ENCODE data around the gene MXRA7. TPM values are rescaled to one million over a fixed set of nuclear protein-coding genes. Genes with fewer than 3 reads are reported as not detected.

Gene MXRA7
- total RNA-seq, 2 experiments from 2014 or later, result 8.4 to 8.6 TPM

- Mint-ChIP-seq H3K4me3 (no peak overlapping the region), H3K9me3 (no peaks in the 10 kb centered on the region), H3K27ac (no peak overlapping the region), H3K36me3 (ENCODE audit: low read depth) (no peaks in the 10 kb centered on the region), H3K4me1 (ENCODE audit: low read depth) (no peaks in the 10 kb centered on the region), H3K27me3 (no peaks in the 10 kb centered on the region)
- intact Hi-C loops (cut with micrococcal nuclease), result no loop called here
- ChIA-PET CTCF (interaction anchor here (2.6 to 3.4 kb wide), 2 partner anchors 10 to 47 kb away, joined by 10 to 16 read pairs; no protein-coding TSS in a partner anchor), POLR2A (no interaction called here)
- ATAC-seq (no peak), DNase-seq (no peak)
- no peak for TF ChIP-seq CTCF (IDR thresholded peaks at IDR 0.05)
Observed at GRCh38 chr17:76635039-76635438, 75.7 kb downstream of the MXRA7 start.

- ChIA-PET POLR2A (no interaction called here), CTCF (interaction anchor here (1.2 to 3.4 kb wide), 3 partner anchors 9 to 167 kb away, joined by 3 to 16 read pairs (median 10); no protein-coding TSS in a partner anchor)
- H3K4me1 Mint-ChIP-seq (ENCODE audit: low read depth), result no peaks in the 10 kb centered on the region
- H3K27me3 Mint-ChIP-seq, result no peaks in the 10 kb centered on the region
- no peak overlapping the region for H3K27ac Mint-ChIP-seq
- intact Hi-C loops (cut with micrococcal nuclease), result no loop called here
- no peaks in the 10 kb centered on the region for H3K36me3 Mint-ChIP-seq (ENCODE audit: low read depth)
- ATAC-seq (no peak), DNase-seq (no peak)
- H3K9me3 Mint-ChIP-seq, result no peaks in the 10 kb centered on the region
- no peak overlapping the region for H3K4me3 Mint-ChIP-seq
- no peak for TF ChIP-seq CTCF (IDR thresholded peaks at IDR 0.05)
Observed at GRCh38 chr17:76633628-76634328, 77.0 kb downstream of the MXRA7 start.

DNA sequence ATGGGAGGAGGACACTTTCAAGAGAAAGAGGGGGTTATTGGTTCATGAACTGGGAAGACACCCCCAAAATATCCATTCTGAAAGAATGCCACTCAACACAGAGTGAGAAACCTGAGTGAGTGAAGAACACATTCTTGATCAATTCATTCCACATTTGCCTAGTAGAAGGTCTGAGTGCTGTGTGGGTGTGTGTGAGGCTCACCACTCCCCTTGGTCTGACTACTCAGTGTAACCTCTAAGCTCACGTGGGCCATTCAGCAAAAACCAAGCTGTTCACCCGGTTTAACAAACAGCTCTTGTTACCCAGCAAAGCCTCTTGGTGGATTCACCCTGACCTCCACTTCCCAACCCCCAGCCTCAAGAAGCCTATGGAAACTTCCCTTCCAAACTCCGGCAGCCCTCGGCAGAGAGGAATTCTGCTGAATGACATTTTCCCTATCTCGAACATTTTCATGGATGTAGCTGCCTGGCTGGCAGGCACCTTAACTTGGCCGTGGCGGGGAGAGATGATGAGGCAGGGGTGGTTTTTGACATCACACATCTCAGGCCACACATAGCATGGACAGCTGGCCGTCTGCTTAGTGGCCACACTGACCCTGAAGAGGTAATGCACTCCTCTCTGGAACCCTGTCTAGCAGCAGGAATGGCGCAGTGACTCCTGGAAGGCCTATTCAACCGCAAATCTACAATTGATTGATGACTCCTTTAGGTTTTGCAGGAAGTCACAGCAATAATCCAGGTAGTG, 78.8 kb downstream of the MXRA7 start:
- ATAC-seq, result no peak
- H3K36me3 Mint-ChIP-seq (ENCODE audit: low read depth), result no peaks in the 10 kb centered on the region
- intact Hi-C loops (cut with micrococcal nuclease), result no loop called here
- no peak for TF ChIP-seq CTCF (IDR thresholded peaks at IDR 0.05)
- H3K4me1 Mint-ChIP-seq (ENCODE audit: low read depth), result no peaks in the 10 kb centered on the region
- DNase-seq, result no peak
- ChIA-PET CTCF (interaction anchor here (0.7 to 1.2 kb wide), 3 partner anchors 9 to 109 kb away, joined by 3 to 8 read pairs (median 3); no protein-coding TSS in a partner anchor), POLR2A (no interaction called here)
- no peaks in the 10 kb centered on the region for H3K27me3 Mint-ChIP-seq
- no peaks in the 10 kb centered on the region for H3K9me3 Mint-ChIP-seq
- no peak overlapping the region for H3K4me3 Mint-ChIP-seq
- H3K27ac Mint-ChIP-seq, result no peak overlapping the region

- POLR2A ChIA-PET, result no interaction called here
- DNase-seq, result no peak
- no peaks in the 10 kb centered on the region for H3K36me3 Mint-ChIP-seq (ENCODE audit: low read depth)
- no peaks in the 10 kb centered on the region for H3K27me3 Mint-ChIP-seq
- no peaks in the 10 kb centered on the region for H3K4me1 Mint-ChIP-seq (ENCODE audit: low read depth)
- no peak for ATAC-seq
- CTCF ChIA-PET, result no interaction called here
- intact Hi-C loops (cut with micrococcal nuclease), result no loop called here
- TF ChIP-seq CTCF (IDR thresholded peaks at IDR 0.05), result no peak
- no peaks in the 10 kb centered on the region for H3K9me3 Mint-ChIP-seq
- no peak overlapping the region for H3K27ac Mint-ChIP-seq
- H3K4me3 Mint-ChIP-seq, result no peak overlapping the region
Observed at GRCh38 chr17:76630151-76630550, 80.6 kb downstream of the MXRA7 start.

Small RNA genes lying within 50 kb of the gene (microRNA-seq; reads per million reads assigned to microRNA genes)
- 0.91 reads per million for gene MIR636 (ENCODE audit: borderline microRNAs expressed, borderline replicate concordance)

Other genes with a start within 250 kb of the MXRA7 start
- under 1 TPM in 1 of 2 experiments, not detected in 1; 0.34 TPM for gene AANAT, start 243.4 kb downstream of the MXRA7 start, total RNA-seq
- gene RHBDF2, start 209.5 kb downstream of the MXRA7 start, total RNA-seq, result 10 to 100 TPM; 19.9 to 20.4 TPM
- gene CYGB, start 173.3 kb downstream of the MXRA7 start, total RNA-seq, result under 1 TPM in 1 of 2 experiments, not detected in 1; 0.23 TPM
- gene PRCD, start 170.9 kb downstream of the MXRA7 start, total RNA-seq, result not detected
- gene ST6GALNAC2, start 125.1 kb downstream of the MXRA7 start, total RNA-seq, result not detected
- gene ST6GALNAC1, start 67.2 kb downstream of the MXRA7 start, total RNA-seq, result not detected
- gene JMJD6, start 15.6 kb upstream of the MXRA7 start, total RNA-seq, result 10 to 100 TPM; 77.9 to 80.3 TPM
- 10 to 100 TPM; 30.7 to 30.9 TPM for gene METTL23, start 15.9 kb upstream of the MXRA7 start, total RNA-seq
- 100 to 1,000 TPM; 344 to 364 TPM for gene SRSF2, start 26.4 kb upstream of the MXRA7 start, total RNA-seq
- 10 to 100 TPM; 17.0 to 17.6 TPM for gene MFSD11, start 27.2 kb upstream of the MXRA7 start, total RNA-seq
- not detected for gene MGAT5B, start 157.4 kb upstream of the MXRA7 start, total RNA-seq

Data from activated CD8-positive, alpha-beta T cell treated with anti-CD3 and anti-CD28 coated beads for 36 hours (primary cell).